ENCODE results near the gene TGFA. TPM values are rescaled to one million over a fixed set of nuclear protein-coding genes. Genes with fewer than 3 reads are reported as not detected.

TGFA gene
- total RNA-seq, 4 donors from 2014 or later: 10.7 to 51.3 (median 33.7) TPM

DNA sequence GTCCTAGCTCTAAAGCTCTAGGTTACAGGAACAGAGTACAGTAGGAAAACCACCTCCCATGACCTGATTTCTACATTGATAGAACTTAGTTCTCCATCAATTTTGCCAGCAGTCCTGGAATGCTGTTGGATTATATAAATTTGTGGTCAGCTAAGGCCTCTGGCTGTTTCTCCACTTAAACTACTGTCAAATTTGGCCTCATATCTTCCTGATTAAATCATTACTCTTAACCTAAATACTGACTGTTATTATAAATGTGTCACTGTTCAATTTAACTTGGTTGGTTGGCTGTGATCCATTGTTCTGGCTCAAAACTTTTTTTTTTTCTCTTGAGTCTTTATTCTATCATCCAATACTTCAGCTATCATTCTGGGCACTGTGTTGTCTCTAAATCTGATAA is 71.2 kb downstream of the TGFA start:
- in situ Hi-C loops (cut with MboI; ENCODE audit: low pct_ligation_motif_present in 1 of 4, low pct_unique_long_range_greater_than_20kb in 1 of 4, low sequenced_read_pairs in 3 of 4): no loop called here
- Histone ChIP-seq H3K4me3 (no peak overlapping the region), H3K36me3 (no peaks in the 10 kb centered on the region), H3K27ac (no peak overlapping the region), H3K9me3 (no peaks in the 10 kb centered on the region), H3K27me3 (no peaks in the 10 kb centered on the region), H3K4me1 (peaks cover 0 to 11% (median 2%) of the 10 kb centered on the region in 4 donors)
- TF ChIP-seq, protein P1, sequence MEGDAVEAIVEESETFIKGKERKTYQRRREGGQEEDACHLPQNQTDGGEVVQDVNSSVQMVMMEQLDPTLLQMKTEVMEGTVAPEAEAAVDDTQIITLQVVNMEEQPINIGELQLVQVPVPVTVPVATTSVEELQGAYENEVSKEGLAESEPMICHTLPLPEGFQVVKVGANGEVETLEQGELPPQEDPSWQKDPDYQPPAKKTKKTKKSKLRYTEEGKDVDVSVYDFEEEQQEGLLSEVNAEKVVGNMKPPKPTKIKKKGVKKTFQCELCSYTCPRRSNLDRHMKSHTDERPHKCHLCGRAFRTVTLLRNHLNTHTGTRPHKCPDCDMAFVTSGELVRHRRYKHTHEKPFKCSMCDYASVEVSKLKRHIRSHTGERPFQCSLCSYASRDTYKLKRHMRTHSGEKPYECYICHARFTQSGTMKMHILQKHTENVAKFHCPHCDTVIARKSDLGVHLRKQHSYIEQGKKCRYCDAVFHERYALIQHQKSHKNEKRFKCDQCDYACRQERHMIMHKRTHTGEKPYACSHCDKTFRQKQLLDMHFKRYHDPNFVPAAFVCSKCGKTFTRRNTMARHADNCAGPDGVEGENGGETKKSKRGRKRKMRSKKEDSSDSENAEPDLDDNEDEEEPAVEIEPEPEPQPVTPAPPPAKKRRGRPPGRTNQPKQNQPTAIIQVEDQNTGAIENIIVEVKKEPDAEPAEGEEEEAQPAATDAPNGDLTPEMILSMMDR (IDR thresholded peaks at IDR 0.05): no peak
- TF ChIP-seq POLR2A (IDR thresholded peaks at IDR 0.05): no peak
- DNase-seq: no peak
- intact Hi-C loops (cut with DNase I; ENCODE audit: low total_unique reads): no loop called here

GRCh38 chr2:70480468-70480867 is 73.2 kb downstream of the TGFA start:
- Histone ChIP-seq H3K4me1 (peaks cover 0 to 25% (median 4%) of the 10 kb centered on the region in 4 donors), H3K27ac (no peak overlapping the region), H3K36me3 (no peaks in the 10 kb centered on the region), H3K4me3 (no peak overlapping the region), H3K9me3 (no peaks in the 10 kb centered on the region), H3K27me3 (no peaks in the 10 kb centered on the region)
- intact Hi-C loops (cut with DNase I; ENCODE audit: low total_unique reads): no loop called here
- in situ Hi-C loops (cut with MboI; ENCODE audit: low pct_ligation_motif_present in 1 of 4, low pct_unique_long_range_greater_than_20kb in 1 of 4, low sequenced_read_pairs in 3 of 4): no loop called here
- no peak for TF ChIP-seq EP300 (IDR thresholded peaks at IDR 0.05; ENCODE audit: low read depth)
- WGBS, 2 donors (ENCODE audit: low coverage in 1 of 2): 64 to 69% methylated on average over 3 to 5 of the region's 5 CpGs
- no peak for DNase-seq

GRCh38 chr2:70479816-70480215 is 73.8 kb downstream of the TGFA start:
- H3K27me3 ChIP-seq: no peaks in the 10 kb centered on the region
- H3K9me3 ChIP-seq: no peaks in the 10 kb centered on the region
- in situ Hi-C loops (cut with MboI; ENCODE audit: low pct_ligation_motif_present in 1 of 4, low pct_unique_long_range_greater_than_20kb in 1 of 4, low sequenced_read_pairs in 3 of 4) (no loop called here), intact Hi-C loops (cut with DNase I; ENCODE audit: low total_unique reads) (no loop called here)
- H3K4me3 ChIP-seq: no peak overlapping the region
- no peak for DNase-seq
- TF ChIP-seq POLR2AphosphoS5 (IDR thresholded peaks at IDR 0.05): no peak
- TF ChIP-seq POLR2A (IDR thresholded peaks at IDR 0.05): no peak
- TF ChIP-seq, protein P1 (IDR thresholded peaks at IDR 0.05): no peak
- no peak for TF ChIP-seq EP300 (IDR thresholded peaks at IDR 0.05; ENCODE audit: low read depth)
- no peak overlapping the region for H3K27ac ChIP-seq
- no peaks in the 10 kb centered on the region for H3K36me3 ChIP-seq
- peaks cover 0 to 25% (median 4%) of the 10 kb centered on the region in 4 donors for H3K4me1 ChIP-seq
- 64 to 86% methylated on average over 3 of the region's 3 CpGs for WGBS, 2 donors (ENCODE audit: low coverage in 1 of 2)

DNA sequence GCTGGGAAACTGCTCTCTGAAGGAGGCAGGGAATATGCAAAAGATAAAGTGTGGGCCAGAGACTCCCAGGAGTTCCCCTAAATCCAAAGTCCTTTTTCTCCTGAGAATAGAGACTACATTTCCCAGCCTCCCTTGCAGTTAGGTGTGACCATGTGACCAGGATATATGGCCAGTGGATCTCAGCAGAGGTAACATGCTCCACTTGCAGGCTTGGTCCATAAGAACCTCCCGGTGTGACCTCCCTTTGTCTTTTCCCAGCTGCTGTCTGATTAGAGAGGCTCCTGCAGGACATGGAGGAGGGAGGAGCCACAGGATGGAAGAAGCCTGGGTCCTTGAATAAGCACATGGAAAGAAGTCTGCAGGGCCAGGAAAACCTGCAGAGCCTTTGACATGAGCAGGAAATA is 76.2 kb downstream of the TGFA start:
- no peaks in the 10 kb centered on the region for H3K27me3 ChIP-seq
- WGBS, 2 donors (ENCODE audit: low coverage in 1 of 2): 20% methylated on average over 1 of the region's 1 CpG; no CpG with 5 or more reads in 1 of the 2 donors
- in situ Hi-C loops (cut with MboI; ENCODE audit: low pct_ligation_motif_present in 1 of 4, low pct_unique_long_range_greater_than_20kb in 1 of 4, low sequenced_read_pairs in 3 of 4): no loop called here
- H3K27ac ChIP-seq: peak overlapping the region in 1 of 4 donors; percentile 26
- TF ChIP-seq POLR2A (IDR thresholded peaks at IDR 0.05) (no peak), POLR2AphosphoS5 (IDR thresholded peaks at IDR 0.05) (no peak), EP300 (IDR thresholded peaks at IDR 0.05; ENCODE audit: low read depth) (no peak)
- TF ChIP-seq, protein P1 (IDR thresholded peaks at IDR 0.05): no peak
- H3K4me1 ChIP-seq: peaks cover 0 to 29% (median 4%) of the 10 kb centered on the region in 4 donors
- H3K4me3 ChIP-seq: no peak overlapping the region
- no peaks in the 10 kb centered on the region for H3K9me3 ChIP-seq
- no peaks in the 10 kb centered on the region for H3K36me3 ChIP-seq
- no peak for DNase-seq
- intact Hi-C loops (cut with DNase I; ENCODE audit: low total_unique reads): no loop called here

DNA sequence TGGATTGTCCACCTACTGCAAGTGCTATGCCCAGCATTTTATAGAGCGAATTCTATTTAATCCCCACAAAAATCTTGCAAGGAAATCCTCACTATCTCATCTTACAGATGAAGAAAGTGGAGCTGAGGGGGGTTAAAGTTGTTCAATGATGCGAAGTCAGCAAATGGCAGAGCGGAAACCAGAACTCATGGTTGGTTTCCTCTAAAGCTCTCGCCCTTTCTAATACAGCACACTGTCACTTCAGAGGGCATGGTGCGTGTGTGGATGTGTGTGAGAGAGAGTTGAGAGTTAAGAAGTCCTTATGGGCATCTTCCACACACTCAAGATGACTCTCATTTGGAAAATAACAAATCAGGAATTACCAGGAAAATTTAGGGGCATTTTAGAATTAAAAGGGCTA is 78.4 kb downstream of the TGFA start:
- no peak for DNase-seq

More for the DNA sequence above, 78.4 kb downstream of the TGFA start:
- Histone ChIP-seq H3K27me3 (no peaks in the 10 kb centered on the region), H3K27ac (no peak overlapping the region), H3K9me3 (no peaks in the 10 kb centered on the region), H3K4me1 (peaks cover 0 to 29% (median 4%) of the 10 kb centered on the region in 4 donors), H3K4me3 (no peak overlapping the region), H3K36me3 (no peaks in the 10 kb centered on the region)
- intact Hi-C loops (cut with DNase I; ENCODE audit: low total_unique reads): no loop called here
- 40 to 81% methylated on average over 1 to 5 of the region's 5 CpGs for WGBS, 2 donors (ENCODE audit: low coverage in 1 of 2)
- TF ChIP-seq POLR2A (IDR thresholded peaks at IDR 0.05) (no peak), EP300 (IDR thresholded peaks at IDR 0.05; ENCODE audit: low read depth) (no peak), POLR2AphosphoS5 (IDR thresholded peaks at IDR 0.05) (no peak)
- TF ChIP-seq, protein P1 (IDR thresholded peaks at IDR 0.05): no peak
- in situ Hi-C loops (cut with MboI; ENCODE audit: low pct_ligation_motif_present in 1 of 4, low pct_unique_long_range_greater_than_20kb in 1 of 4, low sequenced_read_pairs in 3 of 4): no loop called here

All from transverse colon (tissue), 4 donors.